ENCODE results near the gene NRM.
"Not testable (repeated sequence)": the region's sequence is repeated elsewhere in the genome, so short reads cannot be mapped to it uniquely, and the experiment has no call there.

Gene NRM

DNA sequence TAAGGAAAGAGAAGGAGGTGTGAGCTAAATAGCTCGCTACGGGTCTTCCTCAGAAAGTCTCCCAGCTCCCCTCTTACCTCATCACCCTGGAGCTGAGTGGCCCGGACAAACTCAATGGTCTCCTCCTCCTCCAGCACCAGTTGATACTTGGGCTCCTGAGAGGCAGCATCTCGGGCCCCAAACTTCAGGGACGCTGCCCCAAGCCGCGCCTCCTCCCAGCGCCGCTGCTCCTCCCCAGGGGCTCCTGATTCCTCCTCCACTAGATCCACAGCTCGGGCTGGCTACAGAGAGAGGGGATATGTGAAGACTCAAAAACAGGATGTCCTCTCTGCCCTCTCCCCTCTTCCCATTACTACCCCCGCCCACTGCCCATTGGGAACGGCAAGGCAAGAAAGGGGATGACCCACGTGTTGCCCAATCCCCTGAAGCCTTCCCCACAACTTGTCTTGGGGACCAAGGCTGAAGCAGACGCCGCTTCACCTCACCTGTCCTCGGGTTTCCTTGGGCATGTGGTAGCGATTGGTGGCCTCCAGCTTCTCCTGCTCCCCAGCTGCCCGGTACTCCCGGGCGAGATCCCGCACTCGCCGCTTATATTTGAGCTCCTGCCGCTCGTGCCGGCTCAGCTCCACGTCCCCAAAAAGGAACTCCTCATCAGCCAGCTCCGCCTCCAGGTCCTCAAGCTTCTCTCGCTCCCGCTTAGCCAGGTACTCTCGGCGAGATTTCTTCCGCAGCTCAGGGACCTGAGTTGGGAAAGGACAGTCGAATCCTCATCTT is 25.6 kb downstream of the NRM start:
- DNase-seq = no peak

DNA sequence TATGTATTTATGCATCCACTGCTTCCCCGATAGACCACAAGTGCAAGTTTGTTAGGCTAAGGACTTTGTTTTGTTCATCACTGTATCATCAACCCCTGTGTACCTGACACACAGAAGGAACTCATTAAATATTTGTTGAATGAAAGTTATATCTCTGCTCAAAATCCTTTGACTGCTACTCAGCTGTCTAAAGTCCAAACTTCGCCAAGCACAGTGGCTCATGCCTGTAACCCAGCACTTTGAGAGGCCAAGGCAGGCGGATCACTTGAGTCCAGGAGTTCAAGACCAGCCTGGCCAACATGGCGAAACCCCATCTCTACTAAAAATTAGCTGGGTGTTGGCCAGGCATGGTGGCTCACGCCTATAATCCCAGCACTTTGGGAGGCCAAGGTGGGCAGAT is 32.9 kb downstream of the NRM start:
- DNase-seq = not testable (repeated sequence)

DNA sequence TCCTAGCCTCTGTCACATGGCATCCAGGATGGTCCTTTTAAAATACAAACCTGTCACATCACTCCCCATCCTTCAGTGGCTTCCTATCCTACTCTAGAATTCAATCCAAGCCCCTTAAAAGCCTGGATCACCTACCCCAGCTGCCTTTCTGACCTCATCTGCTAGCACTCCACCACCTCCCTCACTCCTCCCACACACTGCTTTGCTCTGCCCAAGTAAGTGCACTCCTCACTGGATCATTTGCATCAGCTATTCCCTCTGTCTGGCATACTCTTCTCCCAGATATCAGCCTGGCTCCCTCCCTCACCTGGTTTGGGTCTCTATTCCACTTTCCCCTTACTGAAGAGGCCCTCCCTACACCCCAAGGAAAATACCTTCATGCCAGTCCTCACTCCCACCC is 33.3 kb downstream of the NRM start:
- DNase-seq = no peak

DNA sequence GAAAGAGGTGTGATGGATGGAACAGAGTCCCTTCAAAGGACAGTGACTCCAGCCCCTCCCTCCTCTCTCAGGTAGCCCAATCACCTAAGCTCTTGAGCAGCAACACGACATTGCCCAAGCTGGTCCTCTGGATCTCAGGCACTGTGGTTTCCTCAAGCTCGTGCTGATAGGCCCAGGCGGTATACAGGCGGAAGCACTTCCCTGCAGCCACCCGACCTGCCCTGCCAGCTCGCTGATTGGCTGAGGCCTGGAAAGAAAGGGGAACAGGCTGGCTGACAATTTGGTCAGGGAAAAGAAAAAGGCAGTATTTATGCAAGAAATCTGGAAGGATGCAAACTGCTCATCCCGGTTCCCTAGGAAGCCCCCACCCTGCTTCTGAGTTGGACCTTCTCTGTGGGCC is 34.3 kb downstream of the NRM start:
- DNase-seq = no peak

DNA sequence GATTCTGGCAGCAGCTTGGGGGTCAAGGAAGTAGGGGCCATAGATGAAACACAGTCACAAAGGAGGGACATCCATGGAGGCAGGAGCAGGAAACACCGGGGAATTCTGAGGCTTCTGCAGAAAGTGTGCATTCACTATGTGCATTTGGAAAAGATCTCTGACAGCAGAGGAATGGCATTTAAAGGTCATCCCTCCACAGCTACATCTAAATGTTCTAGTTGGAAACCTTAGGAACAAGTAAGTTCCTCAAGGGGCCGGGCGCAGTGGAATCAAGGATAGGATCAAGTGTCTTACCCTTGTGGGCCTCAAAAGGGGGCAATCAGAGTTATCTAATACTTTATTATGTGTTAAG is 35.1 kb downstream of the NRM start:
- DNase-seq = no peak

DNA sequence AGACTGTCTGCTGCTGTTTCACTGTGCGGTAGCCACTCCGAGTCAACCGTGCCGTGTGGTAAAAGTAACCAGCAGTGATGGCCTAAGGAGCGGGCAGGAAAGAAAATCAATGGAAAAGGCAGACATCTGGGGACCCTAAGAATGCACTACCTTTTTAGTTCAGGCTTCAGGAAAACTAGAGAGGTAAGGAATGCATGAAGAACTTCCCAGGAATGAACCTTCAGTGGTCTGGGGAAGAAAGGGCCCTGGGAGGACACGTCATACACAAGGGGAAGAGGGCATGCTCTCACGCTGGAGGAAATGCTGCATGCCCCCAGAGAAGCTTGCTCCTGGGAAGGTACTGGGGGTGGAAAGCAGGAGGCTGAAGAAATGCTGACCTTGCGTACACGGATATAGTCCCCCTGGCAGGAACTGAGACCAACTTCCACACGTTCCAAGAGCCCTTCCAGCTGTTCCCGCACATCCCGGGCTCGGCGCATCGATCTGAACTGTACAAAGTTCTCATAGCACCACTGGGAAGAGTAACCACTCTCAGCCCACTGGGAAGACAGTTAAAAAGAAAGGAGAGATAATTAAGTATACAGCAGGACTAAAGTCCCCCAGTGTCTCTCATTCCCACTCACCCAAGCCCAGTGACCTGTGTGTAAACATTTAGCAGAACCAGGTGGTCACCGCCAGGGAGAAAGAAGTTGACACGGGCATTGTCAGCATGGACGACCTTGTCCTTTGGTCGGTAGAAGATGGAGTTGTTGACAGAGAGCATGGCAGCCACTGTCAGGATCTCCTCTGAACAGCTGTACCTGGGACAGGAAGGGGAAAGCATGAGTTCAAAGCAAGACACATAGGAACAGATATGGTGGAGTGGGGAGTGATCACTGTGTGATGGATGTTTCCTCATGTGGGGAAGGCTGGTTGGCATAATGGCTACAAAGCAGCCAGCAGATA is 35.7 kb downstream of the NRM start:
- no peak for DNase-seq

DNA sequence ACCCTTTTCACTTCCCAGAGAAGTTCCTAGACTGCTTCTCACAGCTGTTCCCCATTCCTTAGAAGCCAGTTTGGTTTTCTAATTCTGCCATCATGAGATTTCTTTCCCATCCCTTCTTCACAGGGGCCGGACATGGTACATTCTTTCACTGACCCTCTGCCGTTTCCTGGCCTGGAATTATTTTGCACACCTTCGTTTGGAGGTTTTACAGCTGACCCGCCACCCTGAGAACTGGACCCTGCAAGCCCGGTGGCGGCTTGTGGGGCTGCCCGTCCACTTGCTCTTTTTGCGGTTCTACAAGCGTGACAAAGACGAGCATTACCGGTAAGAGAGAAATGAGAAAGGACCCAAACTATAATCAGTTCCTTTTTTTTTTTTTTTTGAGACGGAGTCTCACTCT is 39.6 kb downstream of the NRM start:
- no peak for DNase-seq

DNA sequence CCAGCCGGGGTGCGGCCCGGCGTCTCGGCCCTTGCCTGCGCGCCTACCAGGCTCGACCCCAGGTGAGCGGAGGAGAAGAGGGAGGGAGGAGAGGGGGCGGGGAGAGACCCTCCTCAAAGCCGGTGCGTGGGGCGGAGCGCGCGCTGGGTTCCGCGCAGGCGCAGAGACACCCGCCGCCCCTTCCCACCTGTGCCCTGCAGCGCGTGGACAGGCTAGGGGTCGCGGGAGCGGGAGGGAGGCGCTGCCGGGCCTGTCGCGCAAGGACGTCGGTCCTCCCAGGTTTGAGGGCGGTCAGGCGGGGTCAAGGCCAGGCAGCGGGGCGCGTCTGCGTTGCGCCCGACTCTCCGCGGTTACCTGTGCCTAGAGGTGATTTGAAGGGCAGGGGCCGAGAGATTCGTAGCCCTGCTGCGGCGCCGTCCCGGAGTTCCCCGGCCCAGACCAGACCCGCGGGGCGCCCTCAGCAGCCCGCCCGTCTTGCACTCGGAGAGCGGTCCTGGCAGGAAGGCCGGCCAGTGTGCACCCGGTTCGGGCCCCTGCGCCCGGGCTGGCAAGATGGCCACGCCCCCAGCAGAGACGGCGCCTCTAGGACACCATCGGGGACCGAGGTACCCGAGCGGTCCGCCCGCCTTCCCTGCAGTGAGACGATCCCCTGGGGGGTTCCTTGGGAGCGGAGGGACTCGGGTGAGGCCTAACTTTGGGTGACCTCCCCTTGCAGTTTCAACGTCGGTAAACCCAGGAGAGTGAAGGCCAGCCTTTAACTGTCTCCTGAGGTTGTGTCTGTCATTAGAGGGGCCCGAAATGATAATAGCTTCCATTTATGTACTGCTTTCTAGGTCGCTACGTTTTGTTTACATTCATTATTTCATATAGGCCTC is 43.3 kb downstream of the NRM start:
- peak; percentile 90 for DNase-seq

DNA sequence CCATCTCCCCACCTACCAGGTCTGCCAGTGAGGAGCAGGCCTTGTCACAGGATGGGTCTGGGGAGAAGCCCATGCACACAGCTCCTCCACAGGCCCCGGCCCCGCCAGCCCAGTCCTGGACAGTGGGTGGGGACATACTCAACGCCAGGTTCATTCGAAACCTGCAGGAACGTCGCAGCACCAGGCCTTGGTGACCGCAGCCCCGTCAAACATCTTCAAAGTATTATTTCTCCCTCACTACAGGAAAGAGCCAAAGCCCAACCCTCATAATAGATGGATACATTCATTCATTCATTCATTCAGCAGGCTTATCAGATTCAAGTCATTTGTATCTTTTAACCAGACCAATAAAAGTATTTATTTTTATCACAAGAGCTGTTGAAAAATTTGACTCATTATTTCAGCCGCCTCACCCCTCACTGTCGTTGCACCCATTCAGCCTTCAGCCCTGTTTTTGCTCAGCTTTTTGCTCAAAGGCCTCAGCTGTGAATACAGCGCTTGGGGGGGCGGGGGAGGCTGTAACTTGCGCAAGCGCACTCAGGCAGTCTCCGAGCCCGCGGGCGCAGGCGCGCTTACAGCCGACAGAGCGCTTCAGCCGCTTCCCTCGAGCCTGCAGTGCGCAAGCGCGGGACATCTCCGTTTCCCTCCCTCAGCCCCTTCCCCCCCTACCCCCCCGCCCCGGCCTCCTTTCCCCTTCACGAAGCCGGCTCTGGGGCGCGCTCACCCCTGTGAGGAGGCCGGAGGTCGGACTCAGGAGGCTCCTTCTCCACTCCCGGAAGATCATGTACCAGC is 44.1 kb downstream of the NRM start, which contains the start of gene C6orf136:
C6orf136 (plus strand) TSS at position 684 of the 792 bp plus-strand sequence; CDS start at position 783, 99 bp downstream.
- peak; percentile 97 for DNase-seq

DNA sequence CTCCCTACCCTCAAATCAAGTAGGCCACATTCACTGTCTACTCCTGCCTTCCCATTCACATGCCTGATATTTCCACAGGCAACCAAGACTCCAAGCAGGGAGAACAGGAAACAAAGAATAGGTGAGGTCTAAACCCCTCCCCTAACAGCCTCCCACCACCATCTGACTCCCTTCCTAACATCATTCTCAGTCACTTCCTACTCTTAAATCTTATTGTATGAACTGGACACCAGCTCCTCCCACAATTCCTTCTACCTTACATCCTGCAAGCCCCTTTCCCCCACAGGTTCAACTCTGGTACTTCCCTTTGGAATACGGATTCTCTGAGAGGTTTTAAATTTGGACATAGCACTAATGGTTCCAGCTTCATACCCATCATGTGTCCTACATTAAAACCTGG is 44.8 kb downstream of the NRM start:
- peak; percentile 35 for DNase-seq

DNA sequence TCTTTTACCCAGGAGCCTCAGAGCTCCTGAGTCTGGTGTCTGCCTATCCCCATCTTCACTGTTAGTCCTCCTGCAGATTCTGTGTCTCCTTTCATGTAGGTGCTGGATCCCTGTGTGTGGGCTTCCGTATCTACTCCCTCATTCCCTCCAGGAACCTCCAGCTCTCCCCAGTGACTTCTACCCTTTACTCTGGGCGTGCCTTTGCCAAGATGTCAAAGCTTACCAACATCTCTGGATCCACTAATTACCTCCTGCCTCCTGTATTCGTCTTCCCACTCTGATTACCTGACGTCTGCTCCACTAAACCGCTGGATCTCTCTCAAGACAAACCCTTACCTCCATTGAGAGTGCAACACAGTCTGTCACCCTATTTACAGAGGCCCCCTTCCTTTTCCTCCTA is 46.0 kb downstream of the NRM start:
- DNase-seq = no peak

DNA sequence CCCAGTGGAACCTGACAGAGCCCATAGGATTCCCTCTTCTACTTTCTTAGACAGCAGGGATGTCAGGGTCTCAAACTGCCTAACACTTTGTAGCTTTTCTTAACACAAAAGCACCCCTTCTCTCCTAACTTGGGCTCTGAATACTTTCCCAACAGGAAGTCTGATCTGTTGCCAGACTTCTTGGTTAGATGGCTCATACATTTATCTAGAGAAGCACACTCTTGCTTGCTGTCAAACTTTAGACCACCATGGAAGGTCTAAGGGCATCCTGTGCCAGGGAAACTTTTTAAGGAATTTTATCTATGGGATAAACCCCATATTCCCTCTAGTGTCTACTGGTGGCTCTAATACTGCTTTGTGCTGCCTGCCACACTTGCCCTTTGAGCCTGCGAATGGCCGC is 47.1 kb downstream of the NRM start:
- DNase-seq = no peak

DNA sequence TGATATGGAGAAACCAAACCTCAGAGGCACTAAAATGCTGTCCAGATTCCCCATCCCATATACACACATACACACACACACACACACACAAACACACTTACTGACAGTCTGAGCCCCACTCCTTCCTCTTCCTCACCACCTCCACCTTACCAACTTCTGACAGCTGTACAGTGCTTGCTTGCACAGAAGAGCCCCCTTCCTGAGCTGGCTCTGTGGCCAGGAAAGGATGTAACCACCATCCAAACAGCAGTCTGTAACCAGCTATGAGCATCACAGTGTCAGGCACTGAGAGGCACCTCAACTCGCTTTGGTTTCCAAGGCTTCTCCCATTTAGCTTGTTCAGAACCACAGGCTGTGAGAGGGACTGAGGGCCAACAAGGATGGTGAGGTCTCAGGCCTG is 49.7 kb downstream of the NRM start:
- no peak for DNase-seq

DNA sequence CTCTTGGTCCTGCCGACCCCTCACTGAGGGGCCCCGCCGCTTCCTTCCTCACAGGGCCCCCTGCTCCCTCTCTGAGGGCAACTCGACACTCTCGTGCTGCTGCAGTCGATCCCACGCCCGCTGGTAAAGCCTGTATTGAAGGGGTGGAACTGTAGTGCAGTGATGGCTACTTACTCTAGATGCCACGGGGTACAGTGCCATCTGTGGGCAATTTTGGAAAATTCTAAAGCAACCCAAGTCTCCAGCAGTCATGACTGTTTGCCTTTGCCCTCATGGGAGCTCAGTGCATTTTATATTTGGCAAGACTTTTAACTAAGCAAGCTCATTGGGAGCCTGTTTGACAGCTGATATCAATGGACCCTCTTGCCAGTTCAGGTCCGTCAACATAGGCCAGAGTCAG is 50.3 kb downstream of the NRM start:
- DNase-seq = no peak

Data from DMS53 (cell line).